ENCODE results near the gene C10orf90. TPM values are rescaled to one million over a fixed set of nuclear protein-coding genes. Genes with fewer than 3 reads are reported as not detected.

Gene C10orf90
- total RNA-seq, 1 experiment from 2014 or later, result 1.8 TPM

DNA sequence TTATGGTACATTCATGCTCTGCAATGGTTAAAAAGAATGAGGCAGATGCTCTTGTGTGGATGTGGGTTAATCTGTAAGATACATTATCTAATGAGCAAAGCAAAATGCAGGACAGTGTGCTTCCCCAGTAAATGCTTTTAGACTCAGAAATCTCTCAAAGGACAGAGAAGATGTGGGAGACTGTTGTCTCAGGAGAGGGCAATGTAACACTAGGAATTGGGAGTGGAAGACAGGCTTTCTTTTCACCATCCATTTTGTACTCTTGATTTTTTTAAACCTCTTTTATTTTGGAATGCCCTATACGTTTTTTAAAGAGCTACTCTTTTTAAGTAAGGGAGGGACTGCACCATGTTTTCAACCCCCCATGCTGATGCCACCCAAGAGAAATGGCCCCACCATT, 204.7 kb downstream of the C10orf90 start:
- peak; percentile 37 for DNase-seq (ENCODE audit: low read depth)

- DNase-seq (ENCODE audit: low read depth), result no peak
These were observed 207.2 kb downstream of the C10orf90 start for GRCh38 chr10:126463286-126463685.

DNA sequence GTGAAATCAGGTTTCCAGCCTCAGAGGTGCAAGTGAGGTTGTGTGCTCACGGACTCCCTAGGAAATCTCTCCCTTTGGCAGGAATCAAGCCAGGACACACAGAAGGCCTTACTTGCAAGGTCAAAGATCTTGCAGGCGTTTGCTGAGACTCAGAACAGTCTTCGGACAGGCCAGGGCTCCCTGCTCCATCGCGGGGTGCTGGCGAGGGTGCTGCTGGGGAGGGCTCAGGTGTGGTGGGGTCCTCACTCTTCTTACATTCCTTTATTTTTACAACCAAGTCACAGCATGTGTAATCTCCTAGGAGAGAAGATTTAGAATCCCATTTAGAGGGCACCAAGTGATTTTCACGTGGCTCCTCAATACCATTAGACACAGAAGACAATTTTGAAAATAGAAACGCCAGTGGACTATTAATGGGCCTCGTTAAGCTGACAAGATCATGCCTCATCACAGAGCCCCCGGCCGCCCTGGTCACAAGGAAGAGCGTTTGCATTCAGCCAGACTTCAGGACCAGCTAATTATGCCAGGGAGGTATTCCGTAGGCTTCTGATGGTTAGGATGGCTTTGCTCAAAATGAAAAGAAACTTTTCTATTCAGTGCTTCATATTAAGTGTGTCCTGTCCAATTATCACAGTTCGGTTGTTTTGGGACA, 209.1 kb downstream of the C10orf90 start:
- no peak for DNase-seq (ENCODE audit: low read depth)

GRCh38 chr10:126459878-126460481, 210.5 kb downstream of the C10orf90 start:
- DNase-seq (ENCODE audit: low read depth), result peak; percentile 99

- peak; percentile 96 for DNase-seq (ENCODE audit: low read depth)
These were observed 211.3 kb downstream of the C10orf90 start for GRCh38 chr10:126459032-126459831.

DNA sequence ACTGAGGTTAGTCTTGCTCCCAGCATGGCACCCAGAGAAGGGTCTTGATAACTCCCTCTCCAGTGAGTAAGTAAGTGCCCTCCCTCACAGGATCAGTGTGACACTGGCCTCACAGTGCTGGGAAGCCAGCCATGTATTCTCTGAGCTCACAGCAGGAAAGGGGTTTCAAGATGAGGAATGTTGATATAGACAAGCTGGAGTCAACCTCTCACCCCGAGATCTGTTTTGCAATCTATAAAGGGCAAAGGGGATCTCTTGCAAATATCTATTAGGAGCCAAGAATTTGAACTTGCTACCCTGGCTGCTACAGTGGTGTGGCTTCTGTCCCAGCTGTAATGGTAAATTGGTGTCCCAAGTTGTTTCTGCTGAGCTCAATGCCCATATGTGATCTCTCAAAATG, 212.0 kb downstream of the C10orf90 start:
- DNase-seq (ENCODE audit: low read depth), result peak; percentile 83

DNA sequence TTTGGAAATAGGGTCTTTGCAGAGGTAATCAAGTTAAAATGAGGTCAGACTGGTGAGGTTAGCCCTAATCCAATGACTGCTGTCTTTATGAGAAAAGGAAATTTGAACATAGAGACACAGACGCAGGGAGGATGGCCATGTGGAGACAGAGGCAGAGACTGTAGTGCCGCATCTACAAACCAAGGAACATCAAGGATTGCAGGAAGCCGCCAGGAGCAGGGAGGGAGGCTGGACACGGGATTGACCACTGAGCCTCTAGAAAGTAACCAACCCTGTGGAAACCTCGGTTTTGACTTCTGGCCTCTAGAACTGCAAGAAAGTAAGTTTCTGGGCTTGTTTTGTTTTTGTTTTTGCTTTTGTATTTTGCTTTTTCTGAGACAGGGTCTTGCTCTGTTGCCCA, 213.9 kb downstream of the C10orf90 start:
- no peak for DNase-seq (ENCODE audit: low read depth)

DNA sequence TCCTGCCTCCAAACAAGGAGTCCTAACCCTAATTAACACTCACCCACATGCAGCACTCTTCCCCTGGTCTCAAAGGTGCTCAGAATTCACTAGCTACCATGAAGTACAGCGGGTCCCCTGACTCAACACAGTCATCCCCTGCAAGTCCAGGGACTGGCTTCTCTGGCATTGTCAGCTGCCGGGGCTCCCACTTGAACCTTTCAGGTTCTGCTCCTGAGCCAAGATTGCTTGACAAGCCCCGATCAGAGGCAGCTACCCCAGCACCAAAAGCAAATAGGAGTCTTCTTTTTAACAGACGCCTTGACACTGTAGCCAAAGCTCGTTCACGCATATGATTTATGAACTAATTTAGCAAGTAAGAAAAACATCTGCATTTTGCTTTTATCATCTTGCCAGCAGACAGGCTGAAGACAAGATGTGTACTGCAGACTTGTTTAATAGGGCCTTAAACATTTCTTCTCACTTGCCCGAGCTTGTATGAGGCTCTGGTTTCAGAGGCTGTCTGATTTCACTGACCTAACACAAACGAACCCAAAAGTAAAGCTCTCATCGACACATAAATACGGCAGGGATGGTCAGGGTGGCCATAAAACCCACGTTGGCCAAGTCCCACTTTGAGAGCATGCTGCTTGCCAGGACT, 214.6 kb downstream of the C10orf90 start:
- no peak for DNase-seq (ENCODE audit: low read depth)

DNA sequence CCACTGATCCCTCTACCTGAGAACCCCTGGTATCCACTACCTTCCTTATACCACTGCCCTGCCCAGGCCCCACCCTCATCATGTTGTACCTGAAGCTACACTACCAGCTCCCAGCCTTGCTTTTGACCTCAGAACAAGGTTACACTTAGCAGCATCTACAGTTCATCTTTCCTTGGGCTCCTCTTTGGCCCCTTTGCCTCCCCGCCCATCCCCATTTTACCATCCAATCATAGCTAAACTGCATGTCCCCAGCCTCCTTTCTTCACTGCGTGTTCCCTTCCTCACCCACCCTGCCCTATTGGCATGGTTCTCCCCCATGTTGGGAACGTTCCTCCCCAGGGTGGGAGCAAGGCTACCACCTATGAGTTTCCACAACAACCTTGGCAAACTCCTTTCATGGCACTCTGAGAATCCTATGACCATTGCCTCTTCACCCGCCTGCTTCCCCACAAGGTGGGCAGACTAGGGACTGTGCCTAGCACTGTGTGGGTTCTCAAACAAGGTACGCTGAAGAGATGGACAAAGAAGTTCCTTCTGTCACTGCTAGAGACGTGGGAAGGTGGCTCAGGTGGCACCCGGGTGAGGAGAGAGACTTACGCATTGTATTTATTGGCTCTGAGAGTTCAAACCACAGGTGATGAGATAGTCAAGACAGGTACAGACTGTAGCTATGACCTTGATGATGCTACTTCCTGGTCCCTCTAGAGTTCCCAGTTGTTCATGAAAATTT, 215.3 kb downstream of the C10orf90 start:
- no peak for DNase-seq (ENCODE audit: low read depth)

GRCh38 chr10:126454045-126454751, 216.3 kb downstream of the C10orf90 start:
- no peak for DNase-seq (ENCODE audit: low read depth)

DNA sequence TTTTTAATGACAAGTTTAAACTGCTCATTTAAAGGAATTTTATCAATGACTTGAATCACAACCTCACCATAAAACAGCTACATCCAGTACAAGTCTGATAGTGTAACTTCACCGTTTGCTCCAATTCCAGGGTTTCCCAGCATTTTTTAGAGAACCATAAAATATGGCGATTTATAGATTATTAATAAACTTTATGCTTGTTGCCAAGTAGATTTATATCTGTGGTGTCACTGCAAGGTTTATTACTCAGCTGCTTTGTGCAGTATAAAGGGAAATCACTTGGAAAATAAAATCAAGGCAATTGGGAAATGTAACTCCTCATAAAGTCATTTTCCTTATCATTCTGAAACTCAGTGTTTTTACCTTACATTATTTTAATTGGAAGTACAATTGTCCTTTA, 218.2 kb downstream of the C10orf90 start:
- DNase-seq (ENCODE audit: low read depth), result no peak

DNA sequence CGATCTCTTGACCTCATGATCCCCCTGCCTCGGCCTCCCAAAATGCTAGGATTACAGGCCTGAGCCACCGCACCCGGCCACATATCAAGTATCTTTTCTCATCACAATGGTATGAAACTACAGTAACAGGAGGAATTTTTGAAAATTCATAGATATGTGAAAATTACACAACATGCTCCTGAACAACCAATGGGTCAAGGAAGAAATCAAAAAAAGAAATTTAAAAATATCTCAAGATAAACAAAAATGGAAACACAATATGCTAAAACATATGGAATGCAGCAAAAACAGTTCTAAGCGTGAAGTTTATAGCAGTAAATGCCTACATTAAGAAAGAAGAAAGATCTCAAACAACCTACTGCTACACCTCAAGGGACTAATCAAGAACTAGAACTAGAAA, 222.4 kb downstream of the C10orf90 start:
- DNase-seq (ENCODE audit: low read depth), result no peak

DNA sequence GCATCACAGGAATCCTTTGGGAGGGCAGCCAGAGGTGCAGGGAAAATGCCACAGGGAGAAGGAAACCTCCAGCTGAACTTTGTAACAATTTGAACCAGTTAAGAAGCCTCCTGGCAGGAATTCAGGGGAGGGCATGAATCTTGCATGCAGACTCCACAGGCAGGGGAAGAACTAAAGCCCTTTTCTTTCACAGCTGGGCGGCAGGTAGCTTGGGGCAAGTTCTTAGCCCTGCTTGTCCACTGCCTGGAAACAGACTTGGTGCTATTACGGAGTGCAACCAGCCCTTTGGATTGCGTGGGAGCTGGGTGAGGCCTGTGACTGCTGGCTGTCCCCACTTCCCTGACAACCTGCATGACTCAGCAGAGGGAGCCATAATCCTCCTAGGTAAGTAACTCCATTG, 230.6 kb downstream of the C10orf90 start:
- peak; percentile 86 for DNase-seq (ENCODE audit: low read depth)

- no peak for DNase-seq (ENCODE audit: low read depth)
These were observed 232.1 kb downstream of the C10orf90 start for GRCh38 chr10:126438407-126438783.

DNA sequence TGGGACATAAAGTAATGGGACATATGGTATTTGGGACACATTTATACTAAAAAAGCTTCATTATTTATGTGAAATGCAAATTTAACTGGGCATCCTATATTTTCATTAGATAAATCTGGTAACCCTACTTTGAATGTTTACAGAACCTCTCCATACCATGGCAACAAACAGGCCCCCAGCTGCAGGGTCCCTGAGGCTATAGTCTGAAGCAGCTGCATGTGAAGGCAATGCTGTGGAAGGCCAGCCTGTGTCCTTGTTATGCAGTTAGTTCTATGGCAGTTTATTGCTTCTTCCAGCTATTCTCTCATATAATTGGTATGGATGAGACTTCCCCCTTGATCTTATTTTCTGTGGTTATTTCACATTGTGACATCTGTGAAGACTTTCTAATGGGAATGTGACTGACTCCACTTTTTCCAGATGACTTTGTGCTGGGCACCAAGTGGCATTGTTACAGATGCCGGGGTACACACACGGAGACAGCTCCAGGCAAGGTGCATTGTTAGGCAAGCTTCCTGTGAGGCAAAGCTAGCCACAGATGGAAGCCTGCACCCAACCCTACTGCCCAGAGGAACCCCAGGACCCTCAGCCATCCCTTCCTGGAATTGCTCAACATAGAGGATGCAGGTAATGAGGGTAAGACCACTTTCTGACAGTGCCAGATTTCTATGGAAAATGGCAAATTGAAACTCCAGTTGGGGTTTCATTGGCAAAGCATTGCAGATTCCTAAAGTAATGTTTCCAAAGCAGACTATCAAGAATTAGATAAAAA, 232.7 kb downstream of the C10orf90 start:
- no peak for DNase-seq (ENCODE audit: low read depth)

- no peak for DNase-seq (ENCODE audit: low read depth)
These were observed 236.3 kb downstream of the C10orf90 start for GRCh38 chr10:126434235-126434634.

DNA sequence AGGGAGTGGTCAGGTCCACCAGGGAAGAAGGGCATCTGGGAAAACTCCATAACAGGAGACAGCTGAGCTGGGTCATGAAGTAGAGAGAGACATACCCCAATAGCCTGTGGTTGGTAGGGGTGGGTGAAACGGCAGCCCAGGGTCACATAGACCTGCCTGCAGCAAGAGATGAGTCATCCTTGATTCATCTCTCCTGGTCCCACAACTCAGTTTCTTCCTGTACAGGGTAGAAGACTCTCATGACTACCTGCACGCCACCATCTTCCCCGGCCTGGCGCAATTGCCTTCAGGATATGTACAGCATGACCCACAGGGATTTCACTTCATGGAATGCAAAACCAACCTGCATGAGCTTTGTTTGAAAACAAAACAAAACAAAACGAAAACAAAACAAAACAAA, 237.1 kb downstream of the C10orf90 start:
- DNase-seq (ENCODE audit: low read depth), result peak; percentile 97

- DNase-seq (ENCODE audit: low read depth), result peak; percentile 23
These were observed 238.0 kb downstream of the C10orf90 start for GRCh38 chr10:126432507-126432906.

- no peak for DNase-seq (ENCODE audit: low read depth)
These were observed 238.7 kb downstream of the C10orf90 start for GRCh38 chr10:126431816-126432215.

GRCh38 chr10:126430512-126430911, 240.0 kb downstream of the C10orf90 start:
- no peak for DNase-seq (ENCODE audit: low read depth)

All from M059J (cell line).